Nasal cavity respiratory epithelium epithelial cell of viscerocranial mucosa (primary cell): Measurements from ENCODE around the gene RDH11. TPM values are rescaled to one million over a fixed set of nuclear protein-coding genes. Genes with fewer than 3 reads are reported as not detected.

Experiments
- total RNA-seq: library from RNA; depleted of rRNA; stranded (reverse); fragments of >200 nt; gene quantifications from 2 replicates; pipeline ENCODE4 v1.2.3, GENCODE V29; 2014

The RDH11 gene
- 133 and 140 TPM in 2 replicates for total RNA-seq

DNA sequence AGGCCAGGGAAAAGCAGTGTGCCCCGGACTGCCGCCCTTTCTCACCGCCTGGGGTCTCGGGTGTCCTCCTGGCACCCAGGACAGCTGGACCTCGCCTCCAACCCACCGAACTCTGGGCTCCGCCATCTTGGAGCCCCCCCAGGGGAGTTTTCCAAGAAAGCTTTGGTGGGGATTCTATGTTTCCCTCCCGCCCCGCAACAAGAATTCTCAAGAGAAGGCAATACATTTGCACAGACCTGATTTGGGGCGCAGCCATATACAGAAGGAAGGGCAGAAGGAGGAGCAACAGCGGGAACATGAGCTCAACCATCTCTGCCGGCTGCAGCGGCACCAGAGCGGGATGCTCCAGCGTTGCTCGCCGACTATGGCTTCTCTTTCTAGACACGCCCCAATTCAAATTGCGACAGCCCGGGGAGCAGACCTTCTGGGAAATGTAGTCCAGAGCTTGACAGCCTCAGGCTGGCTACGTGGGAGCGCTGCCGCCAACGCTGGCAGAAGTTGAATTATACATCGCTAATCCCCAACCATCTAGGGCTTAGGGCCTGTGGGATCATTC, at the start of gene RDH11:
Gene RDH11, minus strand, starts transcription at position 371 of the 556 bp plus-strand sequence. Its CDS starts 61 bp downstream, at position 310.

DNA sequence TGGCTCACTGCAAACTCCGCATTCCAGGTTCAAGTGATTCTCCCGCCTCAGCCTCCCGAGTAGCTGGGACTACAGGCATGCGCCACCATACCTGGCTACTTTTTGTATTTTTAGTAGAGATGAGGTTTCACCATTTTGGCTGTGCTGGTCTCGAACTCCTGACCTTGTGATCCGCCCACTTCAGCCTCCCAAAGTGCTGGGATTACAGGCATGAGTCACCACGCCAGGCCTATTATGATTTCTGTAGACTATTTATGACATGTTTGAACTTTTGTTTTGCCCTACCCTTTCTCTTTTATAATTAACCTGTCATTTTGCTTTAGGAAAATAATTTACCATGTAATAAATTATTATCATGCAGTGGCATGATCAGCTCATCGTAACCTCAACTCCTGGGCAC, 5.9 kb upstream of the RDH11 start, which contains the start of gene RDH12:
Gene RDH12, plus strand, starts transcription at position 395 of the 400 bp plus-strand sequence. CDS start 20,757 bp downstream, outside the sequence.

GRCh38 chr14:67674480-67675218, 20.9 kb downstream of the RDH11 start, which contains the start of gene VTI1B:
VTI1B (minus strand) TSS chr14:67674632; CDS start chr14:67674489, 143 bp downstream.

Other genes starting within 250 kb of the RDH11 start
- 0.68 and 4.8 TPM in 2 replicates for gene TMEM229B, start 207.0 kb downstream of the RDH11 start, total RNA-seq
- gene PLEKHH1, start 162.5 kb downstream of the RDH11 start, total RNA-seq: 2.7 and 5.5 TPM in 2 replicates
- 20.2 and 26.0 TPM in 2 replicates for gene PIGH, start 95.5 kb downstream of the RDH11 start, total RNA-seq
- gene ARG2, start 75.8 kb downstream of the RDH11 start, total RNA-seq: 26.7 and 112 TPM in 2 replicates
- 58.4 and 64.9 TPM in 2 replicates for gene VTI1B, start 21.1 kb downstream of the RDH11 start, total RNA-seq
- gene RDH12, start 6.1 kb upstream of the RDH11 start, total RNA-seq: 0.78 and 1.4 TPM in 2 replicates
- 15.7 and 24.6 TPM in 2 replicates for gene ZFYVE26, start 120.8 kb upstream of the RDH11 start, total RNA-seq
- 9.9 and 17.2 TPM in 2 replicates for gene RAD51B, start 124.0 kb upstream of the RDH11 start, total RNA-seq